Middle frontal gyrus (tissue), 1 donor: ENCODE results near the gene IQGAP2.

Experiments
- DNase-seq: peaks from one replicate; pipeline ENCODE4 v3.0.0-alpha.2; 2015; ENCODE audit warnings: low spot score; ENCODE audit errors: extremely low spot score

Gene IQGAP2

GRCh38 chr5:76683816-76684731 lies 281.0 kb downstream of the IQGAP2 start:
- no peak for DNase-seq

GRCh38 chr5:76684756-76685519 lies 281.9 kb downstream of the IQGAP2 start:
- no peak for DNase-seq

GRCh38 chr5:76685704-76686103 lies 282.6 kb downstream of the IQGAP2 start:
- DNase-seq = no peak

- DNase-seq = no peak
Observed at GRCh38 chr5:76688212-76688611, 285.1 kb downstream of the IQGAP2 start.

GRCh38 chr5:76688836-76689235 lies 285.8 kb downstream of the IQGAP2 start:
- DNase-seq = no peak

- DNase-seq = no peak
Observed at GRCh38 chr5:76689321-76690036, 286.4 kb downstream of the IQGAP2 start.

- DNase-seq = no peak
Observed at GRCh38 chr5:76690037-76690679, 287.1 kb downstream of the IQGAP2 start.

GRCh38 chr5:76690704-76691466 lies 287.8 kb downstream of the IQGAP2 start:
- no peak for DNase-seq

GRCh38 chr5:76691467-76692273 lies 288.6 kb downstream of the IQGAP2 start:
- no peak for DNase-seq

- no peak for DNase-seq
Observed at GRCh38 chr5:76692274-76692540, 289.1 kb downstream of the IQGAP2 start.

- no peak for DNase-seq
Observed at GRCh38 chr5:76692651-76693050, 289.6 kb downstream of the IQGAP2 start.

GRCh38 chr5:76693141-76693540 lies 290.1 kb downstream of the IQGAP2 start:
- DNase-seq = no peak

GRCh38 chr5:76694317-76694716 lies 291.2 kb downstream of the IQGAP2 start:
- no peak for DNase-seq

GRCh38 chr5:76695346-76695745 lies 292.3 kb downstream of the IQGAP2 start:
- no peak for DNase-seq

- DNase-seq = no peak
Observed at GRCh38 chr5:76696251-76696650, 293.2 kb downstream of the IQGAP2 start.

- DNase-seq = no peak
Observed at GRCh38 chr5:76697670-76698069, 294.6 kb downstream of the IQGAP2 start.

- DNase-seq = no peak
Observed at GRCh38 chr5:76700571-76700970, 297.5 kb downstream of the IQGAP2 start.

GRCh38 chr5:76701298-76701697 lies 298.2 kb downstream of the IQGAP2 start:
- DNase-seq = no peak

GRCh38 chr5:76703707-76704106 lies 300.6 kb downstream of the IQGAP2 start:
- no peak for DNase-seq

- DNase-seq = no peak
Observed at GRCh38 chr5:76704131-76704663, 301.1 kb downstream of the IQGAP2 start.
